ENCODE measurements around the gene BRINP1. TPM values are rescaled to one million over a fixed set of nuclear protein-coding genes. Genes with fewer than 3 reads are reported as not detected.

BRINP1 gene
- total and polyA plus RNA-seq, 2 of the 8 experiments (the other 6 are each of a cell fraction or from before 2014, with no cell fraction given) = 19.5 to 20.5 TPM

- TF ChIP-seq, protein P1, sequence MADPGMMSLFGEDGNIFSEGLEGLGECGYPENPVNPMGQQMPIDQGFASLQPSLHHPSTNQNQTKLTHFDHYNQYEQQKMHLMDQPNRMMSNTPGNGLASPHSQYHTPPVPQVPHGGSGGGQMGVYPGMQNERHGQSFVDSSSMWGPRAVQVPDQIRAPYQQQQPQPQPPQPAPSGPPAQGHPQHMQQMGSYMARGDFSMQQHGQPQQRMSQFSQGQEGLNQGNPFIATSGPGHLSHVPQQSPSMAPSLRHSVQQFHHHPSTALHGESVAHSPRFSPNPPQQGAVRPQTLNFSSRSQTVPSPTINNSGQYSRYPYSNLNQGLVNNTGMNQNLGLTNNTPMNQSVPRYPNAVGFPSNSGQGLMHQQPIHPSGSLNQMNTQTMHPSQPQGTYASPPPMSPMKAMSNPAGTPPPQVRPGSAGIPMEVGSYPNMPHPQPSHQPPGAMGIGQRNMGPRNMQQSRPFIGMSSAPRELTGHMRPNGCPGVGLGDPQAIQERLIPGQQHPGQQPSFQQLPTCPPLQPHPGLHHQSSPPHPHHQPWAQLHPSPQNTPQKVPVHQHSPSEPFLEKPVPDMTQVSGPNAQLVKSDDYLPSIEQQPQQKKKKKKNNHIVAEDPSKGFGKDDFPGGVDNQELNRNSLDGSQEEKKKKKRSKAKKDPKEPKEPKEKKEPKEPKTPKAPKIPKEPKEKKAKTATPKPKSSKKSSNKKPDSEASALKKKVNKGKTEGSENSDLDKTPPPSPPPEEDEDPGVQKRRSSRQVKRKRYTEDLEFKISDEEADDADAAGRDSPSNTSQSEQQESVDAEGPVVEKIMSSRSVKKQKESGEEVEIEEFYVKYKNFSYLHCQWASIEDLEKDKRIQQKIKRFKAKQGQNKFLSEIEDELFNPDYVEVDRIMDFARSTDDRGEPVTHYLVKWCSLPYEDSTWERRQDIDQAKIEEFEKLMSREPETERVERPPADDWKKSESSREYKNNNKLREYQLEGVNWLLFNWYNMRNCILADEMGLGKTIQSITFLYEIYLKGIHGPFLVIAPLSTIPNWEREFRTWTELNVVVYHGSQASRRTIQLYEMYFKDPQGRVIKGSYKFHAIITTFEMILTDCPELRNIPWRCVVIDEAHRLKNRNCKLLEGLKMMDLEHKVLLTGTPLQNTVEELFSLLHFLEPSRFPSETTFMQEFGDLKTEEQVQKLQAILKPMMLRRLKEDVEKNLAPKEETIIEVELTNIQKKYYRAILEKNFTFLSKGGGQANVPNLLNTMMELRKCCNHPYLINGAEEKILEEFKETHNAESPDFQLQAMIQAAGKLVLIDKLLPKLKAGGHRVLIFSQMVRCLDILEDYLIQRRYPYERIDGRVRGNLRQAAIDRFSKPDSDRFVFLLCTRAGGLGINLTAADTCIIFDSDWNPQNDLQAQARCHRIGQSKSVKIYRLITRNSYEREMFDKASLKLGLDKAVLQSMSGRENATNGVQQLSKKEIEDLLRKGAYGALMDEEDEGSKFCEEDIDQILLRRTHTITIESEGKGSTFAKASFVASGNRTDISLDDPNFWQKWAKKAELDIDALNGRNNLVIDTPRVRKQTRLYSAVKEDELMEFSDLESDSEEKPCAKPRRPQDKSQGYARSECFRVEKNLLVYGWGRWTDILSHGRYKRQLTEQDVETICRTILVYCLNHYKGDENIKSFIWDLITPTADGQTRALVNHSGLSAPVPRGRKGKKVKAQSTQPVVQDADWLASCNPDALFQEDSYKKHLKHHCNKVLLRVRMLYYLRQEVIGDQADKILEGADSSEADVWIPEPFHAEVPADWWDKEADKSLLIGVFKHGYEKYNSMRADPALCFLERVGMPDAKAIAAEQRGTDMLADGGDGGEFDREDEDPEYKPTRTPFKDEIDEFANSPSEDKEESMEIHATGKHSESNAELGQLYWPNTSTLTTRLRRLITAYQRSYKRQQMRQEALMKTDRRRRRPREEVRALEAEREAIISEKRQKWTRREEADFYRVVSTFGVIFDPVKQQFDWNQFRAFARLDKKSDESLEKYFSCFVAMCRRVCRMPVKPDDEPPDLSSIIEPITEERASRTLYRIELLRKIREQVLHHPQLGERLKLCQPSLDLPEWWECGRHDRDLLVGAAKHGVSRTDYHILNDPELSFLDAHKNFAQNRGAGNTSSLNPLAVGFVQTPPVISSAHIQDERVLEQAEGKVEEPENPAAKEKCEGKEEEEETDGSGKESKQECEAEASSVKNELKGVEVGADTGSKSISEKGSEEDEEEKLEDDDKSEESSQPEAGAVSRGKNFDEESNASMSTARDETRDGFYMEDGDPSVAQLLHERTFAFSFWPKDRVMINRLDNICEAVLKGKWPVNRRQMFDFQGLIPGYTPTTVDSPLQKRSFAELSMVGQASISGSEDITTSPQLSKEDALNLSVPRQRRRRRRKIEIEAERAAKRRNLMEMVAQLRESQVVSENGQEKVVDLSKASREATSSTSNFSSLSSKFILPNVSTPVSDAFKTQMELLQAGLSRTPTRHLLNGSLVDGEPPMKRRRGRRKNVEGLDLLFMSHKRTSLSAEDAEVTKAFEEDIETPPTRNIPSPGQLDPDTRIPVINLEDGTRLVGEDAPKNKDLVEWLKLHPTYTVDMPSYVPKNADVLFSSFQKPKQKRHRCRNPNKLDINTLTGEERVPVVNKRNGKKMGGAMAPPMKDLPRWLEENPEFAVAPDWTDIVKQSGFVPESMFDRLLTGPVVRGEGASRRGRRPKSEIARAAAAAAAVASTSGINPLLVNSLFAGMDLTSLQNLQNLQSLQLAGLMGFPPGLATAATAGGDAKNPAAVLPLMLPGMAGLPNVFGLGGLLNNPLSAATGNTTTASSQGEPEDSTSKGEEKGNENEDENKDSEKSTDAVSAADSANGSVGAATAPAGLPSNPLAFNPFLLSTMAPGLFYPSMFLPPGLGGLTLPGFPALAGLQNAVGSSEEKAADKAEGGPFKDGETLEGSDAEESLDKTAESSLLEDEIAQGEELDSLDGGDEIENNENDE (IDR thresholded peaks at IDR 0.05; ENCODE audit: insufficient replicate concordance, low read length) = no peak
- TF ChIP-seq SP4 (IDR thresholded peaks at IDR 0.05; ENCODE audit: low read length) (no peak), RAD21 (IDR thresholded peaks at IDR 0.05 in 1 of 2, conservative IDR thresholded peaks at IDR 0.05 in 1 of 2; ENCODE audit: low read depth in 2 of 2, low read length in 2 of 2) (no peak), SUZ12 (IDR thresholded peaks at IDR 0.05; ENCODE audit: low read length) (no peak), RFX5 (IDR thresholded peaks at IDR 0.05; ENCODE audit: borderline replicate concordance, low read depth, low read length) (no peak), TAF7 (optimal IDR thresholded peaks at IDR 0.05; ENCODE audit: borderline replicate concordance, low read depth, low read length) (no peak)
These were observed 49.5 kb upstream of the BRINP1 start (continued) for GRCh38 chr9:119418721-119419120.
